ENCODE data around the gene CCDC38. TPM values are rescaled to one million over a fixed set of nuclear protein-coding genes. Genes with fewer than 3 reads are reported as not detected.
"Not testable (repeated sequence)": the region's sequence is repeated elsewhere in the genome, so short reads cannot be mapped to it uniquely, and the experiment has no call there.

Gene CCDC38
- total RNA-seq, 2 donors from 2014 or later: 0.10 TPM; not detected in 1

DNA sequence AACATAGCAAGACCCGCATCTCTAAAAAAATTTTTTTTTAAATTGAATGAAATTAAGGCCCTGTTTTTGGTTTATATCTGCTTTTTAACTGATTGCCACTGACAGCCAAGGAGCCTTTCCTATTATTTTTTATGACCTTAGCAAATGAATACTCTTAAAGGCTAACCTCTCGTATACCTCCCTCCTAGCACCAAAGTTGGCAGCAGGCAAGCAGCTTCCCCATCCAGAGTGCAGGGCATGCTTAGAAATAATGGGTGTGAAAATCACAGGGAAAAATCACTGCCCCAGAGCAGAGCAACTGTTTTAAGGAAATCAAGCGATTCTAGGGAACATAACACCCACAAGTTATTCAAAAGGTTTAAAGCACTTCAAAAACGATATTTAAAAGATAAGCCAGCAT lies 33.1 kb upstream of the CCDC38 start:
- no peak for ATAC-seq
- peaks cover 2% of the 10 kb centered on the region for H3K36me3 Mint-ChIP-seq (ENCODE audit: low read depth)

DNA sequence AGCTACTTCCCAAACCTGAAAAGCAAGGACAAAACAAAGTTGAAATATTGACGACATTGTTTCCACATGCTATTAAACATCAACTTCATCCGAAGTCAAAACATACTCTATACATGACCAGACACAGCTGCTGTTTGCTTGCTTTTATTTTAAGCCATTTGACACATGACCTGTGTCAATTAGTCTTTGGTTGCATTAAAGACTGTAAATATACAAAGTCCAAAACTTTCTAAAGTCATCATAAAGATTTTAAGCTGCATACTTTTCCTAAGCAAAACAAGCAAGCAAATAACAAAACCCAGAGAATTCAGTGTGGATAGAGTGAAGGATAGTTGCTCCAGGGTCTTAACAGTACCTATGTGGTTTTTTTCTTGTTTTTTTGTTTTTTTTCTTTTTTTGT lies 31.9 kb upstream of the CCDC38 start:
- DNase-seq: no peak
- no peaks in the 10 kb centered on the region for H3K4me1 Mint-ChIP-seq
- no peaks in the 10 kb centered on the region for H3K9me3 ChIP-seq (ENCODE audit: control insufficient read depth, low read length, poor library complexity, severe bottlenecking)
- H3K27ac Mint-ChIP-seq: no peak overlapping the region
- no peak overlapping the region for H3K4me3 Mint-ChIP-seq
- ATAC-seq: no peak
- peaks cover 2% of the 10 kb centered on the region for H3K36me3 Mint-ChIP-seq (ENCODE audit: low read depth)
- no peaks in the 10 kb centered on the region for H3K27me3 Mint-ChIP-seq

More for the DNA sequence above, 33.1 kb upstream of the CCDC38 start:
- no peaks in the 10 kb centered on the region for H3K9me3 ChIP-seq (ENCODE audit: control insufficient read depth, low read length, poor library complexity, severe bottlenecking)
- Mint-ChIP-seq H3K27ac (no peak overlapping the region), H3K4me1 (no peaks in the 10 kb centered on the region), H3K27me3 (no peaks in the 10 kb centered on the region), H3K4me3 (no peak overlapping the region)
- no peak for DNase-seq

GRCh38 chr12:95972832-95973456 lies 30.5 kb upstream of the CCDC38 start:
- Mint-ChIP-seq H3K4me1 (no peaks in the 10 kb centered on the region), H3K36me3 (ENCODE audit: low read depth) (no peaks in the 10 kb centered on the region), H3K4me3 (no peak overlapping the region), H3K27ac (no peak overlapping the region), H3K27me3 (no peaks in the 10 kb centered on the region)
- DNase-seq (no peak), ATAC-seq (no peak)
- no peaks in the 10 kb centered on the region for H3K9me3 ChIP-seq (ENCODE audit: control insufficient read depth, low read length, poor library complexity, severe bottlenecking)

GRCh38 chr12:95970905-95971304 lies 28.5 kb upstream of the CCDC38 start:
- peaks cover 5% of the 10 kb centered on the region for H3K36me3 Mint-ChIP-seq (ENCODE audit: low read depth)
- ATAC-seq: no peak
- H3K9me3 ChIP-seq (ENCODE audit: control insufficient read depth, low read length, poor library complexity, severe bottlenecking): no peaks in the 10 kb centered on the region
- H3K4me3 Mint-ChIP-seq: no peak overlapping the region
- H3K27me3 Mint-ChIP-seq: no peaks in the 10 kb centered on the region
- no peak for DNase-seq
- no peaks in the 10 kb centered on the region for H3K4me1 Mint-ChIP-seq
- H3K27ac Mint-ChIP-seq: no peak overlapping the region

DNA sequence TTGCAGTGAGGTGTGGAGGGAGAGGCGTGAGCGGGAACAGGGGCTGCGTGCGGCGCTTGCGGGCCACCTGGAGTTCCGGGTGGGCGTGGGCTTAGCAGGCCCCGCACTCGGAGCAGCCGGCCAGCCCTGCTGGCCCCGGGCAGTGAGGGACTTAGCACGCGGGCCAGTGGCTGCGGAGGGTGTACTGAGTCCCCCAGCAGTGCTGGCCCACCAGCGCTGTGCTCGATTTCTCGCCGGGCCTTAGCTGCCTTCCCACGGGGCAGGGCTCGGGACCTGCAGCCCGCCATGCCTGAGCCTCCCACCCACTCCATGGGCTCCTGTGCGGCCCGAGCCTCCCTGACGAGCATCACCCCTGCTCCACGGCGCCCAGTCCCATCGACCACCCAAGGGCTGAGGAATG lies 26.7 kb upstream of the CCDC38 start:
- not testable (repeated sequence) for H3K27ac Mint-ChIP-seq; DNase-seq; H3K4me3 Mint-ChIP-seq; H3K36me3 Mint-ChIP-seq (ENCODE audit: low read depth); H3K4me1 Mint-ChIP-seq; ATAC-seq; H3K27me3 Mint-ChIP-seq; H3K9me3 ChIP-seq (ENCODE audit: control insufficient read depth, low read length, poor library complexity, severe bottlenecking)

- no peak overlapping the region for H3K27ac Mint-ChIP-seq
- H3K27me3 Mint-ChIP-seq: no peaks in the 10 kb centered on the region
- H3K9me3 ChIP-seq (ENCODE audit: control insufficient read depth, low read length, poor library complexity, severe bottlenecking): no peaks in the 10 kb centered on the region
- no peak overlapping the region for H3K4me3 Mint-ChIP-seq
- DNase-seq (no peak), ATAC-seq (no peak)
- peaks cover 5% of the 10 kb centered on the region for H3K36me3 Mint-ChIP-seq (ENCODE audit: low read depth)
- H3K4me1 Mint-ChIP-seq: no peaks in the 10 kb centered on the region
Measured at GRCh38 chr12:95967301-95967700, 24.9 kb upstream of the CCDC38 start.

GRCh38 chr12:95966287-95966870 lies 24.0 kb upstream of the CCDC38 start:
- no peaks in the 10 kb centered on the region for H3K9me3 ChIP-seq (ENCODE audit: control insufficient read depth, low read length, poor library complexity, severe bottlenecking)
- no peak for DNase-seq
- no peak overlapping the region for H3K27ac Mint-ChIP-seq
- no peaks in the 10 kb centered on the region for H3K4me1 Mint-ChIP-seq
- H3K27me3 Mint-ChIP-seq: no peaks in the 10 kb centered on the region
- H3K4me3 Mint-ChIP-seq: no peak overlapping the region
- ATAC-seq: no peak
- H3K36me3 Mint-ChIP-seq (ENCODE audit: low read depth): peaks cover 5% of the 10 kb centered on the region

DNA sequence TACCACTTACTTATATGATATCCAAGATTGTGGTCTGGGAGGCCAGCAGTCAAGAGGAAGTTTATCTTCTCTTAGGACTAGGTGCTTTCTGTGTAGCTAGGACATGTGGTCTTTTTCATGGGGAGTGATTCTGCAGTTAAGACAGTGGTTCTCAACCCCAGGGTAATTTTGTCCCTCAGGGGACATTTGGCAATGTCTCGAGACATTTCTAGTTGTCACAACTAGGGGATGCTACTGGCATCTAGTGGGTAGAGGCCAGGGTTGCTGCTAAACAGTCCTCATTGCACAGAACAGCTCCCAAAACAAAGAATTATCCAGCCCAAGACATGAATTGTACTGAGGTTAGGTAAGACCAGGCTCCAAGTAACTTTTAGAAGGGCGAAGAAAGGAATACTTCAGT lies 20.7 kb upstream of the CCDC38 start:
- H3K4me1 Mint-ChIP-seq: no peaks in the 10 kb centered on the region
- H3K27me3 Mint-ChIP-seq: no peaks in the 10 kb centered on the region
- no peak overlapping the region for H3K27ac Mint-ChIP-seq
- no peak overlapping the region for H3K4me3 Mint-ChIP-seq
- H3K9me3 ChIP-seq (ENCODE audit: control insufficient read depth, low read length, poor library complexity, severe bottlenecking): no peaks in the 10 kb centered on the region
- no peak for ATAC-seq
- H3K36me3 Mint-ChIP-seq (ENCODE audit: low read depth): peaks cover 5% of the 10 kb centered on the region
- no peak for DNase-seq

GRCh38 chr12:95962222-95962621 lies 19.8 kb upstream of the CCDC38 start:
- Mint-ChIP-seq H3K27me3 (no peaks in the 10 kb centered on the region), H3K4me3 (no peak overlapping the region), H3K4me1 (no peaks in the 10 kb centered on the region), H3K27ac (no peak overlapping the region), H3K36me3 (ENCODE audit: low read depth) (peaks cover 5% of the 10 kb centered on the region)
- no peak for ATAC-seq
- no peaks in the 10 kb centered on the region for H3K9me3 ChIP-seq (ENCODE audit: control insufficient read depth, low read length, poor library complexity, severe bottlenecking)
- no peak for DNase-seq

DNA sequence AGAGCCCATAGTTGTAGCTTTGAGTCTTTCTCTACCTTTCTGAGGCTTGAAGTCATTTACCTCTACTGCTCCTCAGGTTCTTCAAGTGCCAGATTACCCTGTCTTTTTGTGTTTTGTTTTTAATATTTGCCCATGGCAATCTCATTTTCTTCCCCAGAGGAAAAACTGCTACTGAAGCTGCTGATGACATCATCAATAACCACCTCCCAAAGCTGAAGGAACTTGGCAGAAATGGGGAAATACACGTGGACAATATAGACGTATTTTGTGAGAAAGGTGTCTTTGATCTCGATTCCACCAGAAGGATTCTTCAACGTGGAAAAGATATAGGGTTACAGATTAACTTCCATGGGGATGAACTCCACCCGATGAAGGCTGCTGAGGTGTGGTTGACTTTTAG lies 17.8 kb upstream of the CCDC38 start:
- no peaks in the 10 kb centered on the region for H3K9me3 ChIP-seq (ENCODE audit: control insufficient read depth, low read length, poor library complexity, severe bottlenecking)
- DNase-seq (no peak), ATAC-seq (no peak)
- H3K36me3 Mint-ChIP-seq (ENCODE audit: low read depth): no peaks in the 10 kb centered on the region
- no peaks in the 10 kb centered on the region for H3K4me1 Mint-ChIP-seq
- no peak overlapping the region for H3K4me3 Mint-ChIP-seq
- H3K27ac Mint-ChIP-seq: no peak overlapping the region
- no peaks in the 10 kb centered on the region for H3K27me3 Mint-ChIP-seq

- Mint-ChIP-seq H3K27ac (no peak overlapping the region), H3K4me1 (no peaks in the 10 kb centered on the region), H3K4me3 (no peak overlapping the region), H3K36me3 (ENCODE audit: low read depth) (no peaks in the 10 kb centered on the region), H3K27me3 (no peaks in the 10 kb centered on the region)
- ATAC-seq (no peak), DNase-seq (no peak)
- H3K9me3 ChIP-seq (ENCODE audit: control insufficient read depth, low read length, poor library complexity, severe bottlenecking): no peaks in the 10 kb centered on the region
Measured at GRCh38 chr12:95959107-95959506, 16.7 kb upstream of the CCDC38 start.

DNA sequence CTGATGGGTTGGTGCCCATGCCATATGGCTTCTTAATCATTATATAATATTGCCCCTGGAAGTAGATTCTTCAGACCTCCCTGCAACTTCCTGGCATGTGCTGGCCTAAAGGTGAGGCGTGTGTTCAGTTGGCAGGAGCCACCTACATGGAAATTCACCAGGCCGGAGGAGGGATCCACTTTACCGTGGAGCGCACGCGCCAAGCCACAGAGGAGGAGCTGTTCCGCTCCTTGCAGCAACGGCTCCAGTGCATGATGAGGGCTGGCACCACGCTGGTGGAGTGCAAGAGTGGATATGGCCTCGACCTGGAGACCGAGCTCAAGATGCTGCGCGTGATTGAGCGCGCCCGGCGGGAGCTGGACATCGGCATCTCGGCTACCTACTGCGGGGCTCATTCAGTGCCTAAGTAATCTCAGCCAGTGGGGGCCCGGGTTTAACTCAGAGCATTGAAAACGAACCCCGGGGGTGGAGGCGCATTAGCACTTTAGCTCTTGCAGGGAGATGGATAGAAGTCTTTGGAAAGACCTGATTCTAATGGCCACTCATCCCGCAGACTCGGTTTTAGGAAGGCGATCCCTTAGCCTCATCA lies 14.2 kb upstream of the CCDC38 start:
- Mint-ChIP-seq H3K27me3 (no peaks in the 10 kb centered on the region), H3K4me3 (no peak overlapping the region), H3K36me3 (ENCODE audit: low read depth) (no peaks in the 10 kb centered on the region), H3K4me1 (no peaks in the 10 kb centered on the region), H3K27ac (no peak overlapping the region)
- ATAC-seq (no peak), DNase-seq (no peak)
- no peaks in the 10 kb centered on the region for H3K9me3 ChIP-seq (ENCODE audit: control insufficient read depth, low read length, poor library complexity, severe bottlenecking)

GRCh38 chr12:95955549-95956159 lies 13.2 kb upstream of the CCDC38 start:
- ATAC-seq (no peak), DNase-seq (no peak)
- H3K9me3 ChIP-seq (ENCODE audit: control insufficient read depth, low read length, poor library complexity, severe bottlenecking): no peaks in the 10 kb centered on the region
- Mint-ChIP-seq H3K27ac (no peak overlapping the region), H3K36me3 (ENCODE audit: low read depth) (no peaks in the 10 kb centered on the region), H3K4me1 (no peaks in the 10 kb centered on the region), H3K4me3 (no peak overlapping the region), H3K27me3 (no peaks in the 10 kb centered on the region)

DNA sequence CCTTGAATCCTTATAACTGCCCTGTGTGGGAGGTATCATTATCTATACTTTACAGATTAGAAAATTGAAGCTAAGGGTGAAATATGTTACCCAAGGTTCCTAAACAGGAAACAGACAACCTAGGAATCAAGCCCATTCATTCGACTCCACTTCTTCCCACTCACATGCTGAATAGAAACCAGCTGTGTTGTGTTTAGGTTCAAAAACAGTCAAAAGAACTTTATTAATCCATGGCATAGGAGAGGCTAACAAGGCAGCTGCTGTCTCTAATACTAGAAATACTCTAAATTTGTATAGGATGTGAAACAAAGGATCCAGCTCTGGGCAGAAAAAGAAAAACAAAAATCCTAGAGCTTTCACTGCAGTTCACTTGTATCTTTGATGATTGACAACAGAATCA lies 10.6 kb upstream of the CCDC38 start:
- ATAC-seq (no peak), DNase-seq (no peak)
- Mint-ChIP-seq H3K4me1 (no peaks in the 10 kb centered on the region), H3K27me3 (no peaks in the 10 kb centered on the region), H3K4me3 (no peak overlapping the region), H3K36me3 (ENCODE audit: low read depth) (no peaks in the 10 kb centered on the region), H3K27ac (no peak overlapping the region)
- H3K9me3 ChIP-seq (ENCODE audit: control insufficient read depth, low read length, poor library complexity, severe bottlenecking): no peaks in the 10 kb centered on the region

Data from T-helper 17 cell (primary cell).